Endothelial cell of umbilical vein (primary cell): ENCODE data around the gene GOLGA6A. TPM values are rescaled to one million over a fixed set of nuclear protein-coding genes. Genes with fewer than 3 reads are reported as not detected.

Experiments used
- BruUV-seq: library from RNA; stranded (reverse); fragments of 400-500 nt; replicated peaks from 2 replicates; lab custom pipeline; 2021; lab: Mats Ljungman, UMichigan
- CTCF ChIA-PET: fragments of 300-600, 350-600 bp; sonication (Branson Sonifier 250); formaldehyde crosslinking; loops from one replicate; lab custom pipeline; 2021; ENCODE audit warnings: antibody characterized with exemption, inconsistent platforms; lab: Charles Lee
- POLR2A ChIA-PET: fragments of 300-600, 350-600 bp; sonication (Branson Sonifier 250); formaldehyde crosslinking; loops from one replicate; lab custom pipeline; 2021; ENCODE audit warnings: antibody characterized with exemption, inconsistent platforms; lab: Charles Lee
- DNase-seq: peaks from one replicate; pipeline ENCODE4 v3.0.0-alpha.2; 2011; ENCODE audit warnings: low read depth, low spot score
- FAIRE-seq: peaks from 2 replicates; lab custom pipeline; 2011; peaks lifted over from hg19 to GRCh38; lab: Jason Lieb, UNC
- H2AFZ ChIP-seq: 2 replicates; pipeline ENCODE4 v1.6.0; 2012; ENCODE audit warnings: low read depth, low read length, control low read depth, inconsistent platforms
- H3K27ac ChIP-seq: 2 replicates; pipeline ENCODE4 v1.5.1; 2011; ENCODE audit warnings: low read depth, mild to moderate bottlenecking, control low read depth, low read length, moderate library complexity; ENCODE audit not compliant: insufficient read depth
- H3K27me3 ChIP-seq, 2 experiments: 2 replicates each; pipeline versions ENCODE4 v1.6.0 to v1.6.1; 2011; ENCODE audit warnings: low read length in 2 of 2, mixed read lengths in 1 of 2; ENCODE audit not compliant: control insufficient read depth in 2 of 2, insufficient read depth in 2 of 2
- H3K36me3 ChIP-seq, 2 experiments: 2 replicates in 1 of 2; 3 replicates in 1 of 2; pipeline ENCODE4 v1.5.1; 2011; ENCODE audit warnings: low read length in 2 of 2, mild to moderate bottlenecking in 1 of 2, moderate library complexity in 1 of 2; ENCODE audit not compliant: control insufficient read depth in 2 of 2, insufficient read depth in 2 of 2; ENCODE audit errors: extremely low read depth in 1 of 2
- H3K4me1 ChIP-seq: 3 replicates; pipeline ENCODE4 v1.5.1; 2011; ENCODE audit warnings: mild to moderate bottlenecking, low read length; ENCODE audit not compliant: control insufficient read depth, insufficient read depth; ENCODE audit errors: extremely low read depth
- H3K4me2 ChIP-seq: 2 replicates; pipeline ENCODE4 v1.6.1; 2011; ENCODE audit warnings: low read length, control low read depth, mixed read lengths; ENCODE audit not compliant: insufficient read depth
- H3K4me3 ChIP-seq, 3 experiments: fragments of 200-600 bp in 1 of 3; sonication (generic), shearing (Covaris generic) in 1 of 3; replicated peaks in 1 of 3; 2 replicates each; pipeline ENCODE4 v1.5.1; 2011 to 2016; ENCODE audit warnings: control low read depth in 3 of 3, low read length in 3 of 3, mild to moderate bottlenecking in 2 of 3, inconsistent platforms in 1 of 3, low read depth in 1 of 3, moderate library complexity in 1 of 3; ENCODE audit not compliant: insufficient read depth in 1 of 3
- H3K79me2 ChIP-seq: 2 replicates; pipeline ENCODE4 v1.6.0; 2012; ENCODE audit warnings: low read length, inconsistent platforms; ENCODE audit not compliant: control insufficient read depth, insufficient read depth
- H3K9ac ChIP-seq: replicated peaks from 2 replicates; pipeline ENCODE3; 2011; ENCODE audit warnings: low read length, control low read depth; ENCODE audit not compliant: insufficient read depth; ENCODE audit errors: extremely low read depth
- H3K9me1 ChIP-seq: replicated peaks from 3 replicates; pipeline ENCODE4 v1.6.0; 2011; ENCODE audit warnings: mild to moderate bottlenecking, low read length; ENCODE audit not compliant: control insufficient read depth, insufficient read depth; ENCODE audit errors: extremely low read depth
- H3K9me3 ChIP-seq: replicated peaks from 2 replicates; pipeline ENCODE4 v1.5.1; 2012; ENCODE audit warnings: low read length, inconsistent platforms; ENCODE audit not compliant: control insufficient read depth, insufficient read depth
- H4K20me1 ChIP-seq: replicated peaks from 2 replicates; pipeline ENCODE3; 2011; ENCODE audit warnings: mild to moderate bottlenecking, low read length; ENCODE audit not compliant: control insufficient read depth, insufficient read depth; ENCODE audit errors: extremely low read depth
- EZH2 ChIP-seq: IDR thresholded peaks from 2 replicates; pipeline ENCODE4 v1.6.1; 2012; ENCODE audit warnings: borderline replicate concordance, low read depth, mild to moderate bottlenecking, moderate library complexity, low read length, inconsistent platforms; ENCODE audit not compliant: severe bottlenecking
- FOS ChIP-seq: IDR thresholded peaks from 2 replicates; pipeline ENCODE4 v1.6.1; 2011; ENCODE audit warnings: mild to moderate bottlenecking, low read length, moderate library complexity, borderline replicate concordance; ENCODE audit not compliant: insufficient read depth
- GATA2 ChIP-seq: IDR thresholded peaks from 2 replicates; pipeline ENCODE4 v1.7.0; 2011; ENCODE audit warnings: low read depth, mild to moderate bottlenecking, moderate library complexity, mixed read lengths, low read length; ENCODE audit not compliant: insufficient read length, insufficient read depth
- JUN ChIP-seq: IDR thresholded peaks from 2 replicates; pipeline ENCODE4 v1.6.1; 2011; ENCODE audit warnings: borderline replicate concordance, low read depth; ENCODE audit not compliant: insufficient read length, insufficient read depth
- MYC ChIP-seq: IDR thresholded peaks from one replicate; pipeline ENCODE4 v1.6.1; 2011; ENCODE audit warnings: mild to moderate bottlenecking, low read depth, low read length
- POLR2A ChIP-seq: IDR thresholded peaks from 2 replicates; pipeline ENCODE4 v1.6.1; 2012; ENCODE audit warnings: low read depth, mild to moderate bottlenecking, control low read depth, low read length
- POLR2AphosphoS5 ChIP-seq: IDR thresholded peaks from 2 replicates; pipeline ENCODE4 v1.6.1; 2012; ENCODE audit warnings: low read depth, mild to moderate bottlenecking, control low read depth, low read length, moderate library complexity; ENCODE audit not compliant: insufficient read depth
- dilution Hi-C: fragments of 300-500 bp; cut with MboI; formaldehyde crosslinking; loops from one replicate; pipeline ENCODE4 v1.15.0; 2019; ENCODE audit warnings: low sequenced_read_pairs; ENCODE audit not compliant: extremely low pct_ligation_motif_present
- intact Hi-C: fragments of 100-400 bp; cut with micrococcal nuclease; formaldehyde crosslinking; loops from one replicate; pipeline ENCODE4 v1.10.0; 2022
- polyA plus RNA-seq, 4 experiments: library from polyadenylated mRNA; depleted of rRNA in 3 of 4; stranded (reverse) in 3 of 4; unstranded in 1 of 4; fragments of >200 nt; gene quantifications; 2 replicates each; pipeline versions ENCODE4 v1.2.1 to v1.2.3, GENCODE V29; 2011 to 2012; ENCODE audit warnings: missing spikeins in 1 of 4
- total RNA-seq: library from RNA; stranded (reverse); gene quantifications from 2 replicates; pipeline ENCODE4 v1.2.3, GENCODE V29; 2021
- TF ChIP-seq, protein P1 (sequence below): IDR thresholded peaks from 2 replicates; pipeline ENCODE4 v1.6.1; 2011; ENCODE audit not compliant: insufficient read depth, insufficient read length
- TF ChIP-seq, protein P2 (sequence below), 2 donors: IDR thresholded peaks; 1 replicate in 1 of 2; 2 replicates in 1 of 2; pipeline ENCODE4 v1.5.1; 2011; ENCODE audit warnings: low read length in 2 of 2, mild to moderate bottlenecking in 2 of 2, moderate library complexity in 2 of 2, control low read depth in 1 of 2, inconsistent platforms in 1 of 2, low read depth in 1 of 2; ENCODE audit not compliant: insufficient read depth in 1 of 2; ENCODE audit errors: extremely low read depth in 1 of 2

Gene GOLGA6A
- total and polyA plus RNA-seq, 2 donors (not counting 3 experiments of a cell fraction or from before 2014, with no cell fraction given), result not detected

DNA sequence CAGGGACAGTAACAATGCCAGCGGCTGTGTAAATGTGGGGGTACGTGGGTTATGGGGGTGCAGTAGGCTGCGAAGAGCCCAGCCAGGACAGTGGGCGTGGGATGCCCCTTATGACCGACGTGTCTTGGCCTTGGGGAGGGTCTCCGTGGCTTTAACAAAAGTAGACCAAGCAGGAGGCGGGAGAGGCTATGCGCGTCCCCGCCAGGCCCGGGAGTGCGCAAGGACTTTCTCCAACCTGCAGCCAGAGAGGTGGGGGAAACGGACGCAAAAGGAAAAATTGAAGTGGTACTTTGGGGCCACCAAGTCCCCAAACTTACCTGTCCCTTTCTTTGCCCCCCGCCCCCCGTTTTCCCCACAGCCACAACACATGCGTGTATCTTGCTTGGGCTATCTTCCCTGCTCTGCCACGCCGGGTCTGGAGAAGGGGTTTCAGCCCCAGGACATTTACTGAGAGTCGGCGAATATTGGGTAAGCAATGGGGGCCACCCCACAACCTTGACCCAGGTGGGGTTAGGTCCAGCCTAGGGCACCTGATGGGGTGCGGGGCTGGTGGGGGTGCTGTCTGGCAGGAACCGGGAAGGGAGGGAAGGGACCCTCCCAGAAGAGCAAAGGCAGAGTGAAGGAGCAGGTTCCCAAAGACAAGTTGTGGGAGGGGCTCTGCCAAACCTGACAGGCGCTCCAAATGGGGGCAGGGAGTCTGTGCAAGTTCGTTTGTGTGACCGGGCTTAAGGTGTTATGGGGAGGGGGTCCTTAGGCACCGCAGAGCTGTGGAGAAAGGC is 48.7 kb upstream of the GOLGA6A start:
- no peak overlapping the region for H3K4me2 ChIP-seq
- dilution Hi-C loops (no loop called here), intact Hi-C loops (loop anchor here (5.0 kb wide), 2 partner anchors 159 to 179 kb away; no protein-coding TSS in a partner anchor)
- TF ChIP-seq EZH2 (no peak), JUN (no peak), FOS (no peak), MYC (no peak), GATA2 (no peak), POLR2A (no peak), POLR2AphosphoS5 (no peak)
- TF ChIP-seq, protein P1, sequence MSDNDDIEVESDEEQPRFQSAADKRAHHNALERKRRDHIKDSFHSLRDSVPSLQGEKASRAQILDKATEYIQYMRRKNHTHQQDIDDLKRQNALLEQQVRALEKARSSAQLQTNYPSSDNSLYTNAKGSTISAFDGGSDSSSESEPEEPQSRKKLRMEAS, result no peak
- TF ChIP-seq, protein P2, sequence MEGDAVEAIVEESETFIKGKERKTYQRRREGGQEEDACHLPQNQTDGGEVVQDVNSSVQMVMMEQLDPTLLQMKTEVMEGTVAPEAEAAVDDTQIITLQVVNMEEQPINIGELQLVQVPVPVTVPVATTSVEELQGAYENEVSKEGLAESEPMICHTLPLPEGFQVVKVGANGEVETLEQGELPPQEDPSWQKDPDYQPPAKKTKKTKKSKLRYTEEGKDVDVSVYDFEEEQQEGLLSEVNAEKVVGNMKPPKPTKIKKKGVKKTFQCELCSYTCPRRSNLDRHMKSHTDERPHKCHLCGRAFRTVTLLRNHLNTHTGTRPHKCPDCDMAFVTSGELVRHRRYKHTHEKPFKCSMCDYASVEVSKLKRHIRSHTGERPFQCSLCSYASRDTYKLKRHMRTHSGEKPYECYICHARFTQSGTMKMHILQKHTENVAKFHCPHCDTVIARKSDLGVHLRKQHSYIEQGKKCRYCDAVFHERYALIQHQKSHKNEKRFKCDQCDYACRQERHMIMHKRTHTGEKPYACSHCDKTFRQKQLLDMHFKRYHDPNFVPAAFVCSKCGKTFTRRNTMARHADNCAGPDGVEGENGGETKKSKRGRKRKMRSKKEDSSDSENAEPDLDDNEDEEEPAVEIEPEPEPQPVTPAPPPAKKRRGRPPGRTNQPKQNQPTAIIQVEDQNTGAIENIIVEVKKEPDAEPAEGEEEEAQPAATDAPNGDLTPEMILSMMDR (IDR thresholded peaks at IDR 0.05; ENCODE audit: extremely low read depth in 1 of 2, insufficient read depth in 1 of 2, low read depth in 1 of 2, low read length in 2 of 2), result no peak
- no peak overlapping the region for H2AFZ ChIP-seq
- H3K36me3 ChIP-seq, result no peaks in the 10 kb centered on the region
- H3K27me3 ChIP-seq, result peaks cover 77 to 85% of the 10 kb centered on the region in 2 experiments
- H3K9ac ChIP-seq, result no peak overlapping the region
- DNase-seq (no peak), FAIRE-seq (no peak)
- H4K20me1 ChIP-seq, result no peaks in the 10 kb centered on the region
- no peaks in the 10 kb centered on the region for H3K79me2 ChIP-seq
- no TSS peak for BruUV-seq
- H3K9me1 ChIP-seq, result no peaks in the 10 kb centered on the region
- CTCF ChIA-PET, result interaction anchor here (1.3 to 3.7 kb wide), 4 partner anchors 177 to 189 kb away, joined by 8 to 115 read pairs (median 28); no protein-coding TSS in a partner anchor
- no peaks in the 10 kb centered on the region for H3K9me3 ChIP-seq
- no peak overlapping the region for H3K27ac ChIP-seq
- H3K4me1 ChIP-seq, result peaks cover 9% of the 10 kb centered on the region
- H3K4me3 ChIP-seq, result no peak overlapping the region
- POLR2A ChIA-PET, result no interaction called here
